HepG2 (cell line): Measurements from ENCODE around the gene RAC2. TPM values are rescaled to one million over a fixed set of nuclear protein-coding genes. Genes with fewer than 3 reads are reported as not detected.

Experiments used
- AGO1 ChIP-seq: fragments of 200-400 bp; formaldehyde crosslinking; IDR thresholded peaks from 2 replicates; pipeline ENCODE4 v1.6.1; 2017; ENCODE audit warnings: mild to moderate bottlenecking, low read depth, low read length, moderate library complexity; ENCODE audit not compliant: poor library complexity, severe bottlenecking
- FIP1L1 ChIP-seq: fragments of 200-400 bp; formaldehyde crosslinking; IDR thresholded peaks from 2 replicates; pipeline ENCODE4 v1.6.1; 2018; ENCODE audit warnings: low read depth, mild to moderate bottlenecking, low read length, moderate library complexity, borderline replicate concordance; ENCODE audit not compliant: insufficient read depth
- FLYWCH1 ChIP-seq: sonication (generic); formaldehyde crosslinking; IDR thresholded peaks from 2 replicates; pipeline ENCODE4 v1.8.1; 2023; ENCODE audit warnings: mild to moderate bottlenecking, missing genetic modification reagents
- GLI4 ChIP-seq: sonication (generic); formaldehyde crosslinking; IDR thresholded peaks from 2 replicates; pipeline ENCODE4 v1.5.1; 2020; ENCODE audit warnings: missing genetic modification reagents, mild to moderate bottlenecking, moderate library complexity, borderline replicate concordance
- HNRNPK ChIP-seq: fragments of 200-400 bp; formaldehyde crosslinking; IDR thresholded peaks from 2 replicates; pipeline ENCODE4 v1.6.1; 2018; ENCODE audit warnings: low read length, low read depth, moderate library complexity, mild to moderate bottlenecking; ENCODE audit not compliant: poor library complexity, severe bottlenecking
- MED8 ChIP-seq: sonication (generic); formaldehyde crosslinking; IDR thresholded peaks from 2 replicates; pipeline ENCODE4 v1.8.1; 2023; ENCODE audit warnings: mild to moderate bottlenecking, missing genetic modification reagents; ENCODE audit not compliant: insufficient replicate concordance
- MIER2 ChIP-seq: IDR thresholded peaks from 2 replicates; pipeline ENCODE4 v1.6.1; 2016; ENCODE audit warnings: missing biosample characterization, missing genetic modification reagents
- ZNF383 ChIP-seq: sonication (generic); formaldehyde crosslinking; IDR thresholded peaks from 2 replicates; pipeline ENCODE4 v1.4.0; 2020; ENCODE audit warnings: missing genetic modification reagents, mild to moderate bottlenecking, borderline replicate concordance
- ZNF570 ChIP-seq: sonication (generic); formaldehyde crosslinking; IDR thresholded peaks from 2 replicates; pipeline ENCODE4 v1.4.0; 2020; ENCODE audit warnings: mild to moderate bottlenecking, missing genetic modification reagents, borderline replicate concordance
- ZNF674 ChIP-seq: sonication (generic); formaldehyde crosslinking; IDR thresholded peaks from 2 replicates; pipeline ENCODE4 v1.5.0; 2020; ENCODE audit warnings: low read depth, mild to moderate bottlenecking, missing genetic modification reagents
- ZNF7 ChIP-seq: IDR thresholded peaks from 2 replicates; pipeline ENCODE4 v1.6.1; 2016; ENCODE audit warnings: missing biosample characterization, missing genetic modification reagents
- ZNF724P ChIP-seq: sonication (generic); formaldehyde crosslinking; IDR thresholded peaks from 2 replicates; pipeline ENCODE4 v1.8.0; 2022; ENCODE audit warnings: missing genetic modification reagents, borderline replicate concordance
- polyA plus RNA-seq, 8 experiments: library from polyadenylated mRNA; depleted of rRNA in 3 of 8; stranded (reverse) in 7 of 8; unstranded in 1 of 8; fragments of >200 nt; fragmentation: Illumina TruSeq in 4 of 8; extraction: Trizol in 4 of 8; gene quantifications; 2 replicates each; pipeline versions ENCODE4 v1.2.1 to v1.2.3, GENCODE V29; 2011 to 2016; ENCODE audit warnings: low read depth in 4 of 8, missing spikeins in 1 of 8, mixed read lengths in 1 of 8; ENCODE audit not compliant: insufficient read depth in 1 of 8
- total RNA-seq, 5 experiments: library from RNA; depleted of rRNA; stranded (reverse); fragments of >200 nt; fragmentation: Illumina TruSeq; extraction: Trizol; gene quantifications; 2 replicates each; pipeline ENCODE4 v1.2.3, GENCODE V29; 2016; ENCODE audit warnings: low read depth in 1 of 5
- TF ChIP-seq, protein P1 (sequence below): sonication (generic); formaldehyde crosslinking; IDR thresholded peaks from 2 replicates; pipeline ENCODE4 v1.4.0; 2020; ENCODE audit warnings: missing genetic modification reagents
- TF ChIP-seq, protein P2 (sequence below): IDR thresholded peaks from 2 replicates; pipeline ENCODE4 v1.6.1; 2016; ENCODE audit warnings: low read depth, control low read depth
- TF ChIP-seq, protein P3 (sequence below), 2 experiments: sonication (generic) in 1 of 2; formaldehyde crosslinking in 1 of 2; IDR thresholded peaks; 2 replicates each; pipeline versions ENCODE4 v1.6.1 to v1.9.0; 2014 to 2022; ENCODE audit warnings: antibody characterized with exemption in 1 of 2, borderline replicate concordance in 1 of 2, inconsistent platforms in 1 of 2, low read depth in 1 of 2, missing genetic modification reagents in 1 of 2
- TF ChIP-seq, protein P4 (sequence below), 2 experiments: sonication (generic) in 1 of 2; formaldehyde crosslinking in 1 of 2; IDR thresholded peaks; 2 replicates each; pipeline versions ENCODE4 v1.5.1 to v1.6.1; 2011 to 2020; ENCODE audit warnings: borderline replicate concordance in 1 of 2, low read depth in 1 of 2, low read length in 1 of 2, mild to moderate bottlenecking in 1 of 2, missing genetic modification reagents in 1 of 2, moderate library complexity in 1 of 2

RAC2 gene
- total and polyA plus RNA-seq, 2 of the 13 experiments (the other 11 are each of a cell fraction or from before 2014, with no cell fraction given), result 0.73 TPM; not detected in 1

DNA sequence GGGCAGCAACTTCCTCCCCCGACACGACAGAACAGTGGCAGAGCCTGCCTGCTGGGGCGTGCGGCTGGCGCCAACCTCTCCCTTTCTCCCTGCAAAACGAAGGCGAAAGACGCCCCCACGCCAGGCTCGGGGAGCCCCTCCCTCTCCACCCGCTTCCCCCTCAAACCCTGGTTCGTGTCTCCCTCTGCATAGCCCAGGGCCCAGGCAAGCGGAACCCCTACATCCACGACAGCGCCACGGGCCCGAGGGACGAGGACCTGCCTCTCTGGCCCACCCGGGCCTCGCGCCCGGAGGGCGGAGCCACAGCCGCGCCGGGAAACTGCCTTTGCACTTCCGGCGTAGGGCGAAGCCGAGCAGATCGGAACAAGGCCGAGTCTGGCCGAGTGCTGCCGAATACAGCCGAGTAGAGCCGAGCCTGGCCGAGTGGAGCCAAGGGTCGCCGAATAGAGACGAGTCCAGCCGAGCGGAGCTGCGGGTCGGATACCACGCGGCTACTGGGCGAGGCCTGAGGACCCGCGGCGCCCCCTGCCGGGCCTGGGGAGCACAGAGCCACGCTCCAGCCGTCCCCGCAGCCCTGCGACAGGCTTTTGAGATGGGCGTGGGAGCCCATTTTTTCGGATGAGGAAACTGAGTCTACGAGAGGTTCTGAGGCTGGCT, 44.8 kb downstream of the RAC2 start (continued):
- TF ChIP-seq, protein P1, sequence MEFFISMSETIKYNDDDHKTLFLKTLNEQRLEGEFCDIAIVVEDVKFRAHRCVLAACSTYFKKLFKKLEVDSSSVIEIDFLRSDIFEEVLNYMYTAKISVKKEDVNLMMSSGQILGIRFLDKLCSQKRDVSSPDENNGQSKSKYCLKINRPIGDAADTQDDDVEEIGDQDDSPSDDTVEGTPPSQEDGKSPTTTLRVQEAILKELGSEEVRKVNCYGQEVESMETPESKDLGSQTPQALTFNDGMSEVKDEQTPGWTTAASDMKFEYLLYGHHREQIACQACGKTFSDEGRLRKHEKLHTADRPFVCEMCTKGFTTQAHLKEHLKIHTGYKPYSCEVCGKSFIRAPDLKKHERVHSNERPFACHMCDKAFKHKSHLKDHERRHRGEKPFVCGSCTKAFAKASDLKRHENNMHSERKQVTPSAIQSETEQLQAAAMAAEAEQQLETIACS (CRISPR knock-in tag), result no peak
- TF ChIP-seq ZNF7 (CRISPR knock-in tag), result 0 out of 2 replicates have a peak, but pooled peaks have one; percentile 26
- peak; percentile 55; the same call in 1 of the 2 replicates for TF ChIP-seq ZNF383 (CRISPR knock-in tag)
- no peak for TF ChIP-seq MIER2 (CRISPR knock-in tag)
- TF ChIP-seq ZNF570 (CRISPR knock-in tag), result no peak
- TF ChIP-seq, protein P2, sequence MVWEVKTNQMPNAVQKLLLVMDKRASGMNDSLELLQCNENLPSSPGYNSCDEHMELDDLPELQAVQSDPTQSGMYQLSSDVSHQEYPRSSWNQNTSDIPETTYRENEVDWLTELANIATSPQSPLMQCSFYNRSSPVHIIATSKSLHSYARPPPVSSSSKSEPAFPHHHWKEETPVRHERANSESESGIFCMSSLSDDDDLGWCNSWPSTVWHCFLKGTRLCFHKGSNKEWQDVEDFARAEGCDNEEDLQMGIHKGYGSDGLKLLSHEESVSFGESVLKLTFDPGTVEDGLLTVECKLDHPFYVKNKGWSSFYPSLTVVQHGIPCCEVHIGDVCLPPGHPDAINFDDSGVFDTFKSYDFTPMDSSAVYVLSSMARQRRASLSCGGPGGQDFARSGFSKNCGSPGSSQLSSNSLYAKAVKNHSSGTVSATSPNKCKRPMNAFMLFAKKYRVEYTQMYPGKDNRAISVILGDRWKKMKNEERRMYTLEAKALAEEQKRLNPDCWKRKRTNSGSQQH (CRISPR knock-in tag), result no peak; the same call in 1 of the 2 replicates
- TF ChIP-seq ZNF674 (CRISPR knock-in tag), result no peak
- peak; percentile 87; the same call in 1 of the 2 replicates for TF ChIP-seq GLI4 (CRISPR knock-in tag)
- TF ChIP-seq, protein P3, sequence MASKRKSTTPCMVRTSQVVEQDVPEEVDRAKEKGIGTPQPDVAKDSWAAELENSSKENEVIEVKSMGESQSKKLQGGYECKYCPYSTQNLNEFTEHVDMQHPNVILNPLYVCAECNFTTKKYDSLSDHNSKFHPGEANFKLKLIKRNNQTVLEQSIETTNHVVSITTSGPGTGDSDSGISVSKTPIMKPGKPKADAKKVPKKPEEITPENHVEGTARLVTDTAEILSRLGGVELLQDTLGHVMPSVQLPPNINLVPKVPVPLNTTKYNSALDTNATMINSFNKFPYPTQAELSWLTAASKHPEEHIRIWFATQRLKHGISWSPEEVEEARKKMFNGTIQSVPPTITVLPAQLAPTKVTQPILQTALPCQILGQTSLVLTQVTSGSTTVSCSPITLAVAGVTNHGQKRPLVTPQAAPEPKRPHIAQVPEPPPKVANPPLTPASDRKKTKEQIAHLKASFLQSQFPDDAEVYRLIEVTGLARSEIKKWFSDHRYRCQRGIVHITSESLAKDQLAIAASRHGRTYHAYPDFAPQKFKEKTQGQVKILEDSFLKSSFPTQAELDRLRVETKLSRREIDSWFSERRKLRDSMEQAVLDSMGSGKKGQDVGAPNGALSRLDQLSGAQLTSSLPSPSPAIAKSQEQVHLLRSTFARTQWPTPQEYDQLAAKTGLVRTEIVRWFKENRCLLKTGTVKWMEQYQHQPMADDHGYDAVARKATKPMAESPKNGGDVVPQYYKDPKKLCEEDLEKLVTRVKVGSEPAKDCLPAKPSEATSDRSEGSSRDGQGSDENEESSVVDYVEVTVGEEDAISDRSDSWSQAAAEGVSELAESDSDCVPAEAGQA (IDR thresholded peaks at IDR 0.05; ENCODE audit: low read depth), result no peak
- TF ChIP-seq, protein P3 (CRISPR knock-in tag; IDR thresholded peaks at IDR 0.05; ENCODE audit: borderline replicate concordance), result no peak
- peak; percentile 17 for TF ChIP-seq HNRNPK
- TF ChIP-seq FIP1L1, result no peak
- TF ChIP-seq, protein P4, sequence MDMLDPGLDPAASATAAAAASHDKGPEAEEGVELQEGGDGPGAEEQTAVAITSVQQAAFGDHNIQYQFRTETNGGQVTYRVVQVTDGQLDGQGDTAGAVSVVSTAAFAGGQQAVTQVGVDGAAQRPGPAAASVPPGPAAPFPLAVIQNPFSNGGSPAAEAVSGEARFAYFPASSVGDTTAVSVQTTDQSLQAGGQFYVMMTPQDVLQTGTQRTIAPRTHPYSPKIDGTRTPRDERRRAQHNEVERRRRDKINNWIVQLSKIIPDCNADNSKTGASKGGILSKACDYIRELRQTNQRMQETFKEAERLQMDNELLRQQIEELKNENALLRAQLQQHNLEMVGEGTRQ (IDR thresholded peaks at IDR 0.05; ENCODE audit: low read depth, low read length), result no peak
- TF ChIP-seq, protein P4 (CRISPR knock-in tag; IDR thresholded peaks at IDR 0.05; ENCODE audit: borderline replicate concordance), result no peak
- TF ChIP-seq MED8 (CRISPR knock-in tag), result no peak
- TF ChIP-seq AGO1, result no peak
- no peak for TF ChIP-seq FLYWCH1 (CRISPR knock-in tag)
- TF ChIP-seq ZNF724P (CRISPR knock-in tag), result peak; percentile 88; the same call in 1 of the 2 replicates
